ENCODE results near the gene SRP68.

GRCh38 chr17:76048025-76048605, 24.2 kb downstream of the SRP68 start:
- TF ChIP-seq CTCF (IDR thresholded peaks at IDR 0.05): no peak
- no peak for TF ChIP-seq EZH2 (IDR thresholded peaks at IDR 0.05; ENCODE audit: borderline replicate concordance, insufficient read depth, low read depth, low read length, poor library complexity, severe bottlenecking)
